Muscle layer of colon (tissue), 2 donors: ENCODE data around the gene EFEMP1.
A peak's percentile ranks its signal among the peaks of the same experiment; 100 is the strongest.

Experiments
- H3K27ac ChIP-seq: one replicate; pipeline ENCODE4 v1.7.0; 2013; ENCODE audit warnings: low read depth, mild to moderate bottlenecking, low read length, moderate library complexity
- H3K27me3 ChIP-seq, 2 donors: one replicate each; pipeline ENCODE4 v1.7.0; 2013; ENCODE audit warnings: low read length in 2 of 2, mild to moderate bottlenecking in 2 of 2; ENCODE audit not compliant: insufficient read depth in 2 of 2, control insufficient read depth in 1 of 2
- H3K36me3 ChIP-seq: one replicate; pipeline ENCODE4 v1.7.0; 2013; ENCODE audit warnings: mild to moderate bottlenecking, low read length; ENCODE audit not compliant: insufficient read depth
- H3K4me1 ChIP-seq: one replicate; pipeline ENCODE4 v1.7.0; 2013; ENCODE audit warnings: mild to moderate bottlenecking, low read length; ENCODE audit not compliant: insufficient read depth
- H3K4me3 ChIP-seq, 2 donors: one replicate each; pipeline ENCODE4 v1.7.0; 2013; ENCODE audit warnings: low read length in 2 of 2, low read depth in 1 of 2, mild to moderate bottlenecking in 1 of 2, moderate library complexity in 1 of 2
- H3K9ac ChIP-seq: one replicate; pipeline ENCODE4 v1.7.0; 2013; ENCODE audit warnings: low read length
- H3K9me3 ChIP-seq: one replicate; pipeline ENCODE4 v1.7.0; 2013; ENCODE audit warnings: mild to moderate bottlenecking, low read length
- donor health status: abdominal sarcoma.
- donor health status: Adenocarcinoma of cecum.

The EFEMP1 gene

GRCh38 chr2:55923091-55923981 is at the start of gene EFEMP1:
Gene EFEMP1 (minus strand): TSS chr2:55923782. CDS start chr2:55922440, 1,342 bp downstream.
- Histone ChIP-seq H3K27ac (no peak within 1 kb of the TSS), H3K4me3 (peak within 1 kb of the TSS; percentile 63 to 67), H3K36me3 (no peaks in the 10 kb centered on the region), H3K4me1 (peaks cover 4% of the 10 kb centered on the region), H3K9ac (no peak within 1 kb of the TSS), H3K27me3 (peaks cover 6 to 11% of the 10 kb centered on the region in 2 donors), H3K9me3 (no peaks in the 10 kb centered on the region)

GRCh38 chr2:55970500-55970899 is 46.9 kb upstream of the EFEMP1 start:
- Histone ChIP-seq H3K9me3 (no peaks in the 10 kb centered on the region), H3K9ac (no peak overlapping the region), H3K36me3 (no peaks in the 10 kb centered on the region), H3K27ac (no peak overlapping the region), H3K27me3 (no peaks in the 10 kb centered on the region), H3K4me3 (no peak overlapping the region), H3K4me1 (peaks cover 4% of the 10 kb centered on the region)

GRCh38 chr2:55968941-55969340 is 45.4 kb upstream of the EFEMP1 start:
- Histone ChIP-seq H3K9me3 (no peaks in the 10 kb centered on the region), H3K9ac (no peak overlapping the region), H3K4me3 (no peak overlapping the region), H3K4me1 (peaks cover 7% of the 10 kb centered on the region), H3K27me3 (no peaks in the 10 kb centered on the region), H3K36me3 (no peaks in the 10 kb centered on the region), H3K27ac (no peak overlapping the region)

GRCh38 chr2:55966401-55967118 is 43.0 kb upstream of the EFEMP1 start:
- no peaks in the 10 kb centered on the region for H3K36me3 ChIP-seq
- H3K27ac ChIP-seq = peak overlapping the region; percentile 44
- peaks cover 7% of the 10 kb centered on the region for H3K4me1 ChIP-seq
- no peak overlapping the region for H3K9ac ChIP-seq
- no peaks in the 10 kb centered on the region for H3K9me3 ChIP-seq
- H3K27me3 ChIP-seq = no peaks in the 10 kb centered on the region
- H3K4me3 ChIP-seq = no peak overlapping the region

GRCh38 chr2:55965966-55966365 is 42.4 kb upstream of the EFEMP1 start:
- no peaks in the 10 kb centered on the region for H3K27me3 ChIP-seq
- H3K4me3 ChIP-seq = no peak overlapping the region
- H3K9me3 ChIP-seq = no peaks in the 10 kb centered on the region
- H3K27ac ChIP-seq = no peak overlapping the region
- no peaks in the 10 kb centered on the region for H3K36me3 ChIP-seq
- H3K9ac ChIP-seq = no peak overlapping the region
- H3K4me1 ChIP-seq = peaks cover 7% of the 10 kb centered on the region

- Histone ChIP-seq H3K9ac (no peak overlapping the region), H3K27ac (no peak overlapping the region), H3K4me3 (no peak overlapping the region), H3K27me3 (no peaks in the 10 kb centered on the region), H3K9me3 (no peaks in the 10 kb centered on the region), H3K36me3 (no peaks in the 10 kb centered on the region), H3K4me1 (peaks cover 7% of the 10 kb centered on the region)
Measured at GRCh38 chr2:55965276-55965675, 41.7 kb upstream of the EFEMP1 start.

GRCh38 chr2:55962915-55963314 is 39.3 kb upstream of the EFEMP1 start:
- no peak overlapping the region for H3K9ac ChIP-seq
- peaks cover 7% of the 10 kb centered on the region for H3K4me1 ChIP-seq
- no peaks in the 10 kb centered on the region for H3K27me3 ChIP-seq
- no peak overlapping the region for H3K27ac ChIP-seq
- H3K9me3 ChIP-seq = no peaks in the 10 kb centered on the region
- H3K36me3 ChIP-seq = no peaks in the 10 kb centered on the region
- no peak overlapping the region for H3K4me3 ChIP-seq

GRCh38 chr2:55961318-55961911 is 37.8 kb upstream of the EFEMP1 start:
- no peak overlapping the region for H3K27ac ChIP-seq
- H3K4me1 ChIP-seq = peaks cover 7% of the 10 kb centered on the region
- H3K36me3 ChIP-seq = no peaks in the 10 kb centered on the region
- H3K9me3 ChIP-seq = no peaks in the 10 kb centered on the region
- H3K4me3 ChIP-seq = no peak overlapping the region
- no peaks in the 10 kb centered on the region for H3K27me3 ChIP-seq
- no peak overlapping the region for H3K9ac ChIP-seq

- Histone ChIP-seq H3K27ac (no peak overlapping the region), H3K9ac (no peak overlapping the region), H3K36me3 (no peaks in the 10 kb centered on the region), H3K4me3 (no peak overlapping the region), H3K4me1 (no peaks in the 10 kb centered on the region), H3K9me3 (no peaks in the 10 kb centered on the region), H3K27me3 (no peaks in the 10 kb centered on the region)
Measured at GRCh38 chr2:55958756-55959155, 35.2 kb upstream of the EFEMP1 start.

- Histone ChIP-seq H3K9ac (no peak overlapping the region), H3K9me3 (no peaks in the 10 kb centered on the region), H3K27me3 (no peaks in the 10 kb centered on the region), H3K36me3 (no peaks in the 10 kb centered on the region), H3K4me1 (no peaks in the 10 kb centered on the region), H3K27ac (no peak overlapping the region), H3K4me3 (no peak overlapping the region)
Measured at GRCh38 chr2:55957142-55957541, 33.6 kb upstream of the EFEMP1 start.

GRCh38 chr2:55954306-55955035 is 30.9 kb upstream of the EFEMP1 start:
- H3K9me3 ChIP-seq = no peaks in the 10 kb centered on the region
- H3K27ac ChIP-seq = no peak overlapping the region
- H3K9ac ChIP-seq = no peak overlapping the region

More at GRCh38 chr2:55954306-55955035, 30.9 kb upstream of the EFEMP1 start:
- Histone ChIP-seq H3K36me3 (no peaks in the 10 kb centered on the region), H3K4me1 (no peaks in the 10 kb centered on the region), H3K4me3 (peak overlapping the region in 1 of 2 donors; percentile 19), H3K27me3 (no peaks in the 10 kb centered on the region)
